Measurements from ENCODE around the gene APLP2. TPM values are rescaled to one million over a fixed set of nuclear protein-coding genes. Genes with fewer than 3 reads are reported as not detected.

Gene APLP2
- total RNA-seq (2022; extraction: Qiagen RNA extraction; ENCODE audit: low read depth): 154 to 194 TPM (median 186 TPM) in 5 replicates

DNA sequence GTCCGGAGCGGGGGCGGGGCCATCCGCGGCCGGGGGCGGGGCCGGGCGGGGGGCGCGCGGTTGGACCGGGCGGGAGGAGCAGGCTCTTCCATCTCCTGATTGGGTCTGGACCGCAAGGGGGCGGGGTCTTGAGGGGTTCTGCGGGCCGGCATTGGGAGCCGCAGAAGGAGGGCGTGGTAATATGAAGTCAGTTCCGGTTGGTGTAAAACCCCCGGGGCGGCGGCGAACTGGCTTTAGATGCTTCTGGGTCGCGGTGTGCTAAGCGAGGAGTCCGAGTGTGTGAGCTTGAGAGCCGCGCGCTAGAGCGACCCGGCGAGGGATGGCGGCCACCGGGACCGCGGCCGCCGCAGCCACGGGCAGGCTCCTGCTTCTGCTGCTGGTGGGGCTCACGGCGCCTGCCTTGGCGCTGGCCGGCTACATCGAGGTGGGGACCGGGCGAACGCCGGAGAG lies at the start of gene APLP2:
TSS of gene APLP2 (plus strand) at position 236 of the 450 bp plus-strand sequence. CDS start at position 320, 84 bp downstream.

DNA sequence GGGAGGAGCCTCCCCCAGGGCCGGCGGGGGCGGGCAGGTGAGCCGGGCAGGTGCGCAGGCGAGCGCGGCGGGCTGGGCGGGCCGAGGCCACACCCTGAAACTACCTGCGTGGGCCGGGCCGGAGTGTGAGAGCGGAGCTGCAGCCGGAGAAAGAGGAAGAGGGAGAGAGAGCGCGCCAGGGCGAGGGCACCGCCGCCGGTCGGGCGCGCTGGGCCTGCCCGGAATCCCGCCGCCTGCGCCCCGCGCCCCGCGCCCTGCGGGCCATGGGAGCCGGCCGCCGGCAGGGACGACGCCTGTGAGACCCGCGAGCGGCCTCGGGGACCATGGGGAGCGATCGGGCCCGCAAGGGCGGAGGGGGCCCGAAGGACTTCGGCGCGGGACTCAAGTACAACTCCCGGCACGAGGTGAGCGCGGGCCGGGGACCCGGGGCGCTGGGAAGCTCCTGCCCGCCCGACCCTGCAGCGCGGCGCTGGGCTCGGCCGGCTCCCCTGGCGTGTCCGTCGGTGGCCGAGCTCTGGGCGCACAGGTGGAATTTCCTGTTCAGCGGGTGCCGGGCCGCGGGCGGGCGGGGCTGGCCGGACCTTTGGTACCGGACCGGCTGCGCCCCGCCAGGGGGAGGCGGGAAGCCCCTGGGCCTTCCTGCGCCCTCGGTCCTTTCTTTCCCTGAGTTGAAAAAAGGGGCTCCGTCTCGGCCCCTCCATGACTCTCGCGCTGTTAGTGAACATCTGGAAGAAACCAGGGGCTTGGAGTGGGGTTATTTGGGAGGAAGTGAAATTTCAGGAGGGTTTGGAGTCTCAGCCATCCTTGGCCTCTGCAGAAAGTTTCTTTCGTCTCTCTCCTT lies 90.2 kb downstream of the APLP2 start, which contains the start of gene ST14:
TSS of gene ST14 (plus strand) at position 126 of the 841 bp plus-strand sequence. CDS start at position 324, 198 bp downstream.

Other genes starting within 250 kb of the APLP2 start
- gene NFRKB, start 174.3 kb upstream of the APLP2 start, total RNA-seq (2022; extraction: Qiagen RNA extraction; ENCODE audit: low read depth): 11.2 to 14.1 TPM (median 12.3 TPM) in 5 replicates
- 1.4 to 2.2 TPM (median 1.7 TPM) in 5 replicates for gene PRDM10, start 67.1 kb upstream of the APLP2 start, total RNA-seq (2022; extraction: Qiagen RNA extraction; ENCODE audit: low read depth)
- gene ST14, start 89.9 kb downstream of the APLP2 start, total RNA-seq (2022; extraction: Qiagen RNA extraction; ENCODE audit: low read depth): 0.07 to 0.56 TPM (median 0.13 TPM) in 5 replicates
- gene ZBTB44, start 245.0 kb downstream of the APLP2 start, total RNA-seq (2022; extraction: Qiagen RNA extraction; ENCODE audit: low read depth): 6.2 to 8.4 TPM (median 7.6 TPM) in 5 replicates

Data from A549 treated with RU486 at 1 μM for 4 hours (cell line).